Urinary bladder (tissue), 4 donors: ENCODE data around the gene GHR. TPM values are rescaled to one million over a fixed set of nuclear protein-coding genes. Genes with fewer than 3 reads are reported as not detected.

Experiments
- DNase-seq: peaks from one replicate; pipeline ENCODE4 v3.0.0-alpha.2; 2015; ENCODE audit errors: extremely low spot score
- H3K27ac ChIP-seq: one replicate; pipeline ENCODE4 v1.5.1; 2013; ENCODE audit warnings: low read depth, mild to moderate bottlenecking, moderate library complexity
- H3K36me3 ChIP-seq: one replicate; pipeline ENCODE4 v1.6.1; 2013; ENCODE audit warnings: mild to moderate bottlenecking, moderate library complexity; ENCODE audit not compliant: insufficient read depth
- H3K4me1 ChIP-seq: one replicate; pipeline ENCODE4 v1.6.1; 2013; ENCODE audit warnings: mild to moderate bottlenecking, moderate library complexity; ENCODE audit not compliant: insufficient read depth
- H3K4me3 ChIP-seq: one replicate; pipeline ENCODE4 v1.5.1; 2013; ENCODE audit warnings: low read depth, low read length
- WGBS: extraction: QIAGEN DNeasy Blood & Tissue Kit; methylation state at CpG from one replicate; pipeline ENCODE4 v1.1.7; 2013; 5-methylcytosine and 5-hydroxymethylcytosine counted together
- polyA plus RNA-seq: library from polyadenylated mRNA; stranded (reverse); fragments of 200-250 nt; gene quantifications from one replicate; pipeline ENCODE4 v1.2.3, GENCODE V29; 2013
- total RNA-seq: library from RNA; depleted of rRNA; stranded (reverse); fragments of >200 nt; gene quantifications from one replicate; pipeline ENCODE4 v1.2.3, GENCODE V29; 2014
- donor health status: healthy with polysubstance abuse.
- donor health status: healthy.

Gene GHR
- total and polyA plus RNA-seq, 2 donors, result 10.1 to 34.6 TPM

DNA sequence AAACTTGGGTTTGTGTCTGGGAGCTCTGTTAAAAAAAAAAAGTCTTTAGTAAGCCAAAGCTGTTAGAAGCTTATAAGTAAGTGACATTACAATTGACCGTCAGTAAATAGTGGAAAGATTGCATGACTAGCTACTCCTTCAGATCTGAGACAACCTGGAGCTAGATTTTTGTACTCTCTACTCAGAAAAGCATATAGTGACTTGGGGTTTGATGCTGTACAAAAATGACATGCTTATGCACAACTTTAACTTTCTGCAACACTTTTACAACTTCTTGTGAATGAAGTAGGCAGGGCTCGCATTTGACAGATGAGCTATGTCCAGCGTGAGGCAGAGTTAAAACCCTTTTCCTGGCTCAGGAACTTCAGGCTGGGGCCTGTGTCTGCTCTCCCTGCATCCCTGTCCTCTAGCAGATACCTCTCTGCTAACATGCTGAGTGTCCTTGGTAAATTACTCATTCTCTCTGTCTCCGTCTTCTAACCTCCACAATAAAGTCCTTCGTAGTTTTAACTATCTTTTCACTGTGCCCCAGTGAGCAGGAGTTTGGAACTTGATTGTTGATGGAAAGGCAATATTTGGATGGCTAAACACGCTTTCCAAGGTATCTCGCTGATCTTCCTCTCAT is 471 bp upstream of the GHR start:
- Histone ChIP-seq H3K4me1 (no peaks in the 10 kb centered on the region), H3K4me3 (peak overlapping the region; percentile 80), H3K27ac (no peak overlapping the region), H3K36me3 (no peaks in the 10 kb centered on the region)
- no peak for DNase-seq
- 13% methylated on average over 7 of the region's 7 CpGs for WGBS

DNA sequence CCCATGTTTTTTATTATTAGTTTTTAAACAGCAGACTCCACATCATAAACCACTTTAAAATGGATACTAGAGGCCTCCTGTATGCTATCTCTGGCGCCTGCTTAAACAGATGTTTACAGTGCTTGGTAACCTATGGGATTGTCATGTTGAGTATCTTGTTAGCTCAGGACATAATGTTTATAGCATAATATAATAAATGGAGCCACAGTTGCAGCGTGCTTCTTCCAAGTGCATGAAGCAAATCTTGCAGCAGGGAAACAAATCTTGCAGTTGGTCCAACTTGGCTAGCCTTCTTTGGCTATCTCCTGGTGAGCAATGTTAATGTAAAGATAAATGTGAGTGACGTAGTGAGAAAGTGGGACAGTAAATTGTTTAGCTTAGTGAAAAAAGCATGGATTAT is 2.8 kb downstream of the GHR start:
- H3K4me1 ChIP-seq, result no peaks in the 10 kb centered on the region
- peak; percentile 37 for DNase-seq
- no peak overlapping the region for H3K27ac ChIP-seq
- WGBS, result 46% methylated on average over 3 of the region's 3 CpGs
- no peak overlapping the region for H3K4me3 ChIP-seq
- H3K36me3 ChIP-seq, result no peaks in the 10 kb centered on the region

DNA sequence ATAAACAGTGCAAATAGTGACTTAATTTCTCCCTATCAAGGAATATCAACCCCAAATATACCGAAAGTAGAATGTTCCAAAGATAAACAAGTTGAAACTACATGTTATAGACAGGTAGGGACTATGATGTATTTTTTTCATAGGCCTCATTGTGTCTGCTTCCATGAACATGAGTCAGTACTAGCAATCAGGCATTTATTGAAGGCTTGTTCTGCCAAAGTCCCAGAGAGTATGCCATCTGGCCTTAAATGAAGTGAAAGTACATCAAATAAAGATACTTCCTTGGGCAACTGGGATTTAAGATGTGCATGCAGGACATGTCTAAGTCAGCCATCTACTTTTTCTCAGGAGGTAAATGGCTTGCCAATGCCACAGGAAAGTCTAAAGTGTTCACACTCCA is 6.5 kb downstream of the GHR start:
- H3K27ac ChIP-seq, result no peak overlapping the region
- no peaks in the 10 kb centered on the region for H3K4me1 ChIP-seq
- no peaks in the 10 kb centered on the region for H3K36me3 ChIP-seq
- DNase-seq, result no peak
- WGBS, result 95% methylated on average over 1 of the region's 1 CpG
- no peak overlapping the region for H3K4me3 ChIP-seq

DNA sequence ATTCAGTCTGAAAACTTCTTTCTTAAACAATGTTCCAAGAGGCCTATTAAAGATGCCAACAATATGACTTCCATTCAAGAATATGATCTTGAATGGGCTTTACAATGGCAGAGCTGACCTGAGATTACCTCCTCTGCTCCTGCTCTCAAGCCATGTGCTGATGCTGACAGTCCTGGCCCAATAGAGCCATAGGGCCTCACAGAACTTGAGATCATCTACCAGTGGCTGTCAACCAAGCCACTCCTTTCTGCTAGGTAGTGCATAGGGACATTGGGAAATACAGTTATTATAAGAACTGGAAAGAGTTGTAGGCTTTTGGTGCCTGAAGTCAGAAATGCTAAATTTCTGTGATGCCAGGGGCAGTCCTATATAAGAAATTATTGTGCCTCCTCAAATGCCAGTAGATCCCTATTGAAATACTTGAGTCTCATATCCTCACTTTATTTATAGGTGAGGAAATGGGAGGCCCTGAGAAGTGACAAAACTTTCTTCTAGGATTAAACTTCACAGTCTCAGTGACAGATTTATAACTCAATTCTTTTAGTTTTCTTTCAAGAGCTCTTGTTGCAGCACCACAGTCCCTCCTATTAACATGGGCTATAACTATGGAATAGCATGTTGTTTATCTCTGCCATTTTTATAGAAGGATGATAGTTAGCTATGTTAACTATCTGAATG is 10.9 kb downstream of the GHR start:
- Histone ChIP-seq H3K4me1 (no peaks in the 10 kb centered on the region), H3K27ac (no peak overlapping the region), H3K36me3 (no peaks in the 10 kb centered on the region), H3K4me3 (no peak overlapping the region)
- DNase-seq, result no peak

DNA sequence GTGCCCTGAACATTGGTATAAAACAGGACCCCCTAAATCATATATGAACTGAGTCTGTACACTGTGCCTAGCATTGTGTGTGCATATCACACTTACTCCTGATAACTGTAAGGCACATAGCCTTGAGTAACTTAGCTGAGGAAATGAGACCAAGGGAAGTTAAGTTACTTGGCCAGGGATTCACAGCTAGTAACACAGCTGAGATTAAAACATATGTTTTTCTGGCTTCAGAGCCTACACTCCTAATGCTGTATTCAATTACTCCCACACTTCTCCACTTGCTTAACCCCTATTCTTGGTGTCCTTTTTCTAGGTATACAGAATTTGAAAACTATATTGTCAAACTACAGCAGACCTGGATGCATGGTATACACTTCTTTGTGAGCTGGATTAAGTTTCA is 12.8 kb downstream of the GHR start:
- DNase-seq, result no peak
- Histone ChIP-seq H3K4me3 (no peak overlapping the region), H3K4me1 (no peaks in the 10 kb centered on the region), H3K27ac (no peak overlapping the region), H3K36me3 (no peaks in the 10 kb centered on the region)

DNA sequence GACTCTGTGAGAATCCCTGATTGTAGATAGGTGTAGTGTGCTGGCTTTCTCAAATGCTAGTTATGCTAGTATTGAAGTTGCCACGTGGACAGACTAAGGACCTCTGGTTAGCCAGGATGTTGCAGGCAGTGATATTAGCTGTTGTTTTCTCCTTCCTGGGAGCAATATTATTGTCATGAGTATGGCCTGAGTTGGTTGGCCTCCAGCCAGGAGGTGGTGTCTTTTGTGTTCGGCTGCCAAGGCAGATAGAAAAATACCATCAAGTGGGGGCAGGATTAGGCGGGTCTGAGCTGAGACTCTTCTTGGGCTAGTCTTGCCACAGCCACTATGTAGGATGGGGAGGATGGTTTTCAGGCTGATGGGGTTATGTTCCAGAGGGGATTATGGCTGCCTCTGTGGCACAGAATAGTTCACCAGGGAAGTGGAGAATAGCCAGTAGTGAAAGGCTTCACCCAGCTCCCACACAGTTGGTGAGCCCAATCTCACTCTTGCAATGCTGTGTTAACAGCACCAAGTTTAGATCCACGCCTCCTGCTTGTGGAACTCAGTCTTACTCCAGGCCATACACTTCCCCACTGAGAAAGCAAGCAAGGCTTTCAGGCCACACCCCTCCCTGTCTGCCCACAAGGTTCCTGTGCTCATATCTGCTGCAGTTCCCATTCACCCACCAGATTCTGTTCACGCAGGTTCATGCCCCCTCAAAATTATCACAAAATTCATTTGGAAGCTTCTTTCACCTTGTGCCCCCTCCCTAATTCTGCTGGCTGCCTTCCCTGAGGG is 31.2 kb downstream of the GHR start:
- Histone ChIP-seq H3K4me1 (no peaks in the 10 kb centered on the region), H3K27ac (no peak overlapping the region), H3K4me3 (no peak overlapping the region), H3K36me3 (no peaks in the 10 kb centered on the region)
- 81% methylated on average over 5 of the region's 5 CpGs for WGBS
- DNase-seq, result no peak

DNA sequence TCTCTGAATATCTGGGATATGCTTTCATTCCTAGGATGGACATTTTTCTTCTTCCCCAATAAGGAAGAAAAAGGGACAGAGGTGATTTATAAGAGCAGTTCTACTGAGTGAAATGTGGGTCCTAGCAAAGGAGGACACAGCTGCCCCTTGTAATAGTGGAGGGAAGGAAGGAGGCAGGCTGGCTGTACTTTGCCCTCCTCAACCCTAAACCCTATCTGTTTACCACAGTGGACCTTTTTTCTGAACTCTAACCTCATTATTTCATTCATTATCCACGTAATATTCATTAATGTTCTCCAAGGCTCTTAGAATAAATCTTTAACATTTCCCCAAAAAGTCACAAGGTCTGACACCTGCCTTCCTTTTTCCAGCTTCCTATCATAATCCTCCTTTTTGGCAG is 37.8 kb downstream of the GHR start:
- Histone ChIP-seq H3K4me3 (no peak overlapping the region), H3K4me1 (no peaks in the 10 kb centered on the region), H3K36me3 (no peaks in the 10 kb centered on the region), H3K27ac (no peak overlapping the region)
- no peak for DNase-seq
- 77% methylated on average over 1 of the region's 1 CpG for WGBS

DNA sequence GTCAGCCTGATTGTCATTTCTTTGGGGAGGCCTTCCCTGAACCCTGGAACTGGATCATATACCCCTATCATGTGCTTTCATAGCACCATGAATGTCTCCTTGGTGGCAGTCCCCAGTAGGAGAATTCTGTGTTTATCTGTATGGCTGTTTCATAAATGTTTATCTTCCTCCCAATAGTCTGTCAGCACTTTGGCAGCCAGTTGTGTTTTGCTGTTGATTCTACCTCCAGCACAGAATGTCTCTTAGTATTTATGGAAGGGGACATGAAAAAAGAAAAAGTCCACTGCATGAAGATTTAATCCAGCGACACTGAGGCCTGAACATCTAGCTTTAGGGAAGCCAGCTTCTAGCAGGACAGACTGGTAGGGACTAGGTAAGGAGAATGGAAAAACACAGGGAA is 38.3 kb downstream of the GHR start:
- no peaks in the 10 kb centered on the region for H3K4me1 ChIP-seq
- no peak for DNase-seq
- H3K36me3 ChIP-seq, result no peaks in the 10 kb centered on the region
- 77% methylated on average over 1 of the region's 1 CpG for WGBS
- no peak overlapping the region for H3K27ac ChIP-seq
- H3K4me3 ChIP-seq, result no peak overlapping the region

DNA sequence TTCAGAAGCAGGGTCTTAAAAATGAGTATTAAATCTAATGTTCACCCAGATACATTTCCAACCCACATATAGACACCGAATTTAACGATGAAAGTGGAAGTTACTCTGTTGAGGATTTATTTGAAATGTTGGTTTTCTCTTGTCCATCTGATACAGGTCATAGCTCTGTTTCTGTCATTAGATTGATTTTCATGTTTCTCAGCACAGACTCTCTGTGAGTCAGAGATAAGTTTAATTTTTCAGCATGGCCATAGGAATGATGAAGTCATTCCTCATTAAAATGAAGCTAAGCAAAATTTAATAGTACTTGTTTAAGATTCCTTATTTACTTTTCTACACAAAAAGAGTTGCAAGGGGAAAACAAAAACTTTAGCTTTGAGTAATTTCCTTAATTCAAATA is 38.8 kb downstream of the GHR start:
- Histone ChIP-seq H3K36me3 (no peaks in the 10 kb centered on the region), H3K4me3 (no peak overlapping the region)
- 64% methylated on average over 2 of the region's 2 CpGs for WGBS

DNA sequence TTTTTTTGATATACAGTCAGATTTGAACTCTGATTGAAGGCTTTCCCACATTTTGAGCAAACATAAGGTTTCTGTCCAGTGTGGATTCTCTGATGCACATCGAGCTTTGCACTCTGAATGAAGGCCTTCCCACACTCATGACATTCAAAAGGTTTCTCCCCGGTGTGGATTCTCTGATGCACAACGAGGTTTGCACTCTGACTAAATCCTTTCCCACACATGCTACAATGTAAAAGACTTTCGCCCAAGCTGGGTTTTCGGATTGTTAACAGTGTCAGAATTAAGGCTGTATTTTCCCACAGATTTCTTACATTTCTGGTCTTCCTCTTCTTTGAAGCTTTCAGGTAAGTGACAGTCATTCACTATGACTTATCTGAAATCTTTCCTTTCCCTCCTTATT is 44.3 kb downstream of the GHR start:
- DNase-seq, result no peak
- Histone ChIP-seq H3K4me3 (no peak overlapping the region), H3K36me3 (no peaks in the 10 kb centered on the region), H3K4me1 (peaks cover 2% of the 10 kb centered on the region), H3K27ac (no peak overlapping the region)
- 91% methylated on average over 5 of the region's 5 CpGs for WGBS

More for the DNA sequence above, 38.8 kb downstream of the GHR start:
- DNase-seq, result no peak
- no peak overlapping the region for H3K27ac ChIP-seq
- H3K4me1 ChIP-seq, result no peaks in the 10 kb centered on the region

DNA sequence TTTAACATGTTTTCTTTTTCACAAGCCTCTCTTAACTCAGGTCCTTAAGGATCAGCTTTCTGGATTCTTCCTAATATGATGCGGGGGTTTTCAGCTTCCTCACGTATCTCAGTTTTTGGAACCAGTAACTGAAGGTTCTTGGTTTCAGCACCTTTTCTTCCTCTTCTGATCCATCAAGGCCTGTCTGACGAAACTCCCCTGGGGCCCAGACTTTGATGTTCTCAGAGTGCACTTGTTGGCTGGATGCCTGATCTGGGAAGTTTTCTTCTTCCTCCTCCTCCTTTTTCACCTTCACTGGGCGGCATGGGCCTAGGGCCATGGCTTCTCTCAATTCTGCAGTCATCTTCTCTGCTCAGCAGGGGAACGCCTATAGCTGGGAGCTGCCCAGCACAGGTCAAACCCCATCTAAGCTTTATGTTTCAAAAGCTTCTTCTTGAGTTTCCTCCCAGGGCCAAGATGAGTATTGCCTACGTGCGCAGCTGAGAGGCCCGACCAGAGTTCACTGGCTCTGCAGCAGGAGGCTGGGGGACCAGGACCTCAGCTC is 44.8 kb downstream of the GHR start:
- WGBS, result 96% methylated on average over 8 of the region's 8 CpGs
- no peaks in the 10 kb centered on the region for H3K36me3 ChIP-seq

DNA sequence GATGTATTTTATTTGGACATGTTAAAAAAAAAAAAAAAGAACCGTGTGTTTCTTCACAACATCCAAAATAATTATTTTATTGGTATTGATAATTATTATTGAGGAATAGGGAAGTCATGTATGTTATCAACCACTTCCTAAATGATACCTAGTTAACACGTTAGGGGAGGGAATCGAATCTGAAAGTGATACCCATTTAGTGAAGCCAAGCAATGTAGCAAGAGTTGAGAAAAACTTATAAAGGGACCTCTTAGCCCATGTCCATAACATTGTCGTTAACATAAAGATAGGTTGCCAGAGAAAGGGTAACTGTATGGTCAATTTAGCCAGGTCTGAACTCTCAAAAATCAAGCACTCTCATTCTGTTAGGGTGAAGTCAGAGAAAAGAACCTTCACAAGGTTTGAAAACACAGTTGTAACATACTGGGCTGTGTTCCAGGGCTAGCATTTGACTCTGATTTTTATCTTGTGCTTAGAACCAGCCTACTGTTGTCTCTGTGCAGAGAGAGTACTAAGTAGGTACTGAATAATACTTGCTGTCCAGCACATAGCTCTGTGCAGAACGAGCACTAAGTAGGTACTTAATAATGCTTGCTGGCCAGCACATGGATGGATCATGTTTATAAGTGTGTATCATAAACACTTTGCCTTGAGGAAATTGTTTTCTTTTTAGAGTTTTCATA is 60.4 kb downstream of the GHR start:
- WGBS, result 62% methylated on average over 5 of the region's 5 CpGs
- no peak for DNase-seq
- no peak overlapping the region for H3K4me3 ChIP-seq
- no peaks in the 10 kb centered on the region for H3K4me1 ChIP-seq
- no peaks in the 10 kb centered on the region for H3K36me3 ChIP-seq
- H3K27ac ChIP-seq, result no peak overlapping the region

More for the DNA sequence above, 44.8 kb downstream of the GHR start:
- H3K4me1 ChIP-seq, result peaks cover 2% of the 10 kb centered on the region
- DNase-seq, result no peak
- H3K27ac ChIP-seq, result no peak overlapping the region
- no peak overlapping the region for H3K4me3 ChIP-seq

DNA sequence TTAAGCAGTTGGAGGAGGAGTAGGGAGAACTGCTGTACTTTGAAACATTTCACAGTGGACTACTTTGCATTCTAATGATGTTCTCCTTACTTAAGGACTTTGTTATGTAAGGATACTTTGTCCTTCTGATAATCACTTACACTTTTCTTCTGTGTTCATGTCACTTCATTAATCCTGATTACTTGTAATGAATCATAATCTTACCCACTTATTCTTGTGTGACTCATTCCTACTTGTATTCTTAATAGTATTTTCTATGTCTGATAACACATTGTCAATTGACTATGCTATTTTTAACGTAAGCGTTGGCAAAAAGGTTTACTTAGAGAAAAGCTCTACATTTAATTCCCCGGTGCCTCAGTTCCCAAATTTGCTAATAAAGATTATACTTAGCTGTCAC is 63.8 kb downstream of the GHR start:
- no peaks in the 10 kb centered on the region for H3K36me3 ChIP-seq
- no peaks in the 10 kb centered on the region for H3K4me1 ChIP-seq
- DNase-seq, result no peak
- H3K27ac ChIP-seq, result no peak overlapping the region
- 61% methylated on average over 3 of the region's 3 CpGs for WGBS
- no peak overlapping the region for H3K4me3 ChIP-seq
